GM12878 (cell line): ENCODE data around the gene ATP7A. TPM values are rescaled to one million over a fixed set of nuclear protein-coding genes. Genes with fewer than 3 reads are reported as not detected.

Experiments
- ATAC-seq: fragments of 200-7000 bp; cut with Tn5 transposase; 3 replicates; pipeline ENCODE4 v1.9.1; 2020; ENCODE audit warnings: mild to moderate bottlenecking, moderate library complexity
- BruUV-seq: library from RNA; stranded (reverse); fragments of 400-500 nt; replicated peaks from 2 replicates; lab custom pipeline; 2021; lab: Mats Ljungman, UMichigan
- CTCF ChIA-PET: fragments of 300-600 bp; sonication (Branson Sonifier 250); formaldehyde crosslinking; extraction: SDS; loops from one replicate; lab custom pipeline; 2021; ENCODE audit warnings: inconsistent platforms; lab: Yijun Ruan, JAX
- POLR2A ChIA-PET: fragments of 350-600 bp; formaldehyde crosslinking; extraction: SDS; loops from one replicate; lab custom pipeline; 2021; ENCODE audit warnings: inconsistent platforms; lab: Charles Lee
- RAD21 ChIA-PET: fragments of 300-600 bp; sonication (Branson Sonifier 250); formaldehyde crosslinking; loops from one replicate; lab custom pipeline; 2023; ENCODE audit warnings: antibody characterized with exemption; ENCODE audit not compliant: unreplicated experiment; lab: Charles Lee
- SMC1A ChIA-PET: fragments of 300-600 bp; sonication (Branson Sonifier 250); formaldehyde crosslinking; loops from one replicate; lab custom pipeline; 2023; ENCODE audit not compliant: unreplicated experiment, uncharacterized antibody; lab: Charles Lee
- DNase-seq: peaks from one replicate; pipeline ENCODE4 v3.0.0-alpha.2; 2011; ENCODE audit warnings: low read depth, low spot score
- FAIRE-seq: peaks from 3 replicates; lab custom pipeline; 2011; peaks lifted over from hg19 to GRCh38; lab: Jason Lieb, UNC
- H2AFZ ChIP-seq: 2 replicates; pipeline ENCODE4 v1.6.0; 2011; ENCODE audit warnings: low read depth, low read length, control low read depth; ENCODE audit not compliant: control insufficient read depth
- H3K27ac ChIP-seq: 2 replicates; pipeline ENCODE4 v1.5.1; 2011; ENCODE audit warnings: control low read depth; ENCODE audit not compliant: control insufficient read depth, insufficient read depth
- H3K27me3 ChIP-seq, 2 experiments: replicated peaks in 1 of 2; 2 replicates each; pipeline versions ENCODE4 v1.6.0 to v1.6.1; 2011; ENCODE audit warnings: low read length in 1 of 2; ENCODE audit not compliant: control insufficient read depth in 2 of 2, insufficient read depth in 2 of 2
- H3K36me3 ChIP-seq, 2 experiments: 2 replicates each; pipeline ENCODE4 v1.5.1; 2011; ENCODE audit warnings: low read length in 1 of 2; ENCODE audit not compliant: control insufficient read depth in 2 of 2, insufficient read depth in 2 of 2
- H3K4me1 ChIP-seq: 2 replicates; pipeline ENCODE4 v1.6.1; 2011; ENCODE audit warnings: mild to moderate bottlenecking, low read length, moderate library complexity, mixed read lengths; ENCODE audit not compliant: control insufficient read depth, insufficient read depth
- H3K4me2 ChIP-seq: 2 replicates; pipeline ENCODE4 v1.6.0; 2011; ENCODE audit warnings: control low read depth; ENCODE audit not compliant: control insufficient read depth, insufficient read depth
- H3K4me3 ChIP-seq: fragments of 200-600 bp; sonication (generic); 2 replicates; pipeline ENCODE4 v1.5.1; 2016
- H3K79me2 ChIP-seq: 2 replicates; pipeline ENCODE4 v1.6.0; 2011; ENCODE audit warnings: low read length; ENCODE audit not compliant: control insufficient read depth, insufficient read depth
- H3K9ac ChIP-seq: 2 replicates; pipeline ENCODE4 v1.8.0; 2011; ENCODE audit warnings: low read length, control low read depth, mixed read lengths; ENCODE audit not compliant: control insufficient read depth, insufficient read depth
- H3K9me3 ChIP-seq: replicated peaks from 3 replicates; pipeline ENCODE4 v1.5.1; 2011; ENCODE audit warnings: mild to moderate bottlenecking, low read length; ENCODE audit not compliant: control insufficient read depth, insufficient read depth
- H4K20me1 ChIP-seq: 2 replicates; pipeline ENCODE4 v1.6.0; 2011; ENCODE audit not compliant: control insufficient read depth, insufficient read depth
- BCL11A ChIP-seq: IDR thresholded peaks from 2 replicates; pipeline ENCODE4 v1.6.1; 2011; ENCODE audit warnings: low read depth, low read length
- CHD1 ChIP-seq: IDR thresholded peaks from 2 replicates; pipeline ENCODE4 v1.6.1; 2012; ENCODE audit warnings: low read depth, low read length, improper control_type of control experiment
- CHD2 ChIP-seq: IDR thresholded peaks from 2 replicates; pipeline ENCODE4 v1.6.1; 2011; ENCODE audit warnings: low read depth, low read length, improper control_type of control experiment, borderline replicate concordance
- CREB1 ChIP-seq: IDR thresholded peaks from 2 replicates; pipeline ENCODE4 v1.6.1; 2012; ENCODE audit warnings: low read depth, mild to moderate bottlenecking, inconsistent platforms
- EGR1 ChIP-seq, 2 experiments: IDR thresholded peaks; 1 replicate in 1 of 2; 2 replicates in 1 of 2; pipeline ENCODE4 v1.6.1; 2011 to 2012; ENCODE audit warnings: low read depth in 2 of 2, low read length in 2 of 2, borderline replicate concordance in 1 of 2, mild to moderate bottlenecking in 1 of 2, moderate library complexity in 1 of 2
- KAT2A ChIP-seq: conservative IDR thresholded peaks from 2 replicates; pipeline ENCODE4 v1.6.1; 2011; ENCODE audit warnings: low read depth, low read length; ENCODE audit not compliant: control insufficient read depth
- MEF2B ChIP-seq: fragments of 450-650 bp; IDR thresholded peaks from 2 replicates; pipeline ENCODE4 v1.6.1; 2018; ENCODE audit warnings: mild to moderate bottlenecking, moderate library complexity; ENCODE audit not compliant: partially characterized antibody, poor library complexity, severe bottlenecking
- MYB ChIP-seq: fragments of 150-350 bp; IDR thresholded peaks from 2 replicates; pipeline ENCODE4 v1.6.1; 2014; ENCODE audit warnings: mild to moderate bottlenecking, low read depth, low read length, borderline replicate concordance
- POLR2AphosphoS2 ChIP-seq: IDR thresholded peaks from 2 replicates; pipeline ENCODE4 v1.6.1; 2011; ENCODE audit warnings: low read depth, mild to moderate bottlenecking, low read length, improper control_type of control experiment, moderate library complexity
- RAD21 ChIP-seq: IDR thresholded peaks from 2 replicates; pipeline ENCODE4 v1.6.1; 2011; ENCODE audit warnings: mild to moderate bottlenecking, low read depth, low read length, moderate library complexity; ENCODE audit not compliant: insufficient read depth
- RFX5 ChIP-seq: IDR thresholded peaks from 2 replicates; pipeline ENCODE4 v1.6.1; 2011; ENCODE audit warnings: low read depth, low read length, improper control_type of control experiment
- SMARCA5 ChIP-seq: fragments of 450-650 bp; IDR thresholded peaks from 2 replicates; pipeline ENCODE4 v1.6.1; 2017; ENCODE audit warnings: mild to moderate bottlenecking
- SP1 ChIP-seq: IDR thresholded peaks from one replicate; pipeline ENCODE4 v1.6.1; 2011; ENCODE audit warnings: low read depth, low read length
- TAF1 ChIP-seq: IDR thresholded peaks from 2 replicates; pipeline ENCODE4 v1.6.1; 2011; ENCODE audit warnings: mild to moderate bottlenecking, low read depth, low read length, borderline replicate concordance
- TCF12 ChIP-seq: IDR thresholded peaks from 2 replicates; pipeline ENCODE4 v1.6.1; 2011; ENCODE audit warnings: low read depth, mild to moderate bottlenecking, low read length
- YY1 ChIP-seq: IDR thresholded peaks from 2 replicates; pipeline ENCODE4 v1.6.1; 2011; ENCODE audit warnings: low read depth, mild to moderate bottlenecking, low read length
- ZNF207 ChIP-seq: fragments of 450-650 bp; IDR thresholded peaks from 2 replicates; pipeline ENCODE4 v1.6.1; 2014; ENCODE audit warnings: antibody characterized with exemption, mild to moderate bottlenecking, borderline replicate concordance
- WGBS: methylation state at CpG from one replicate; pipeline ENCODE4 v1.1.6; 2016; ENCODE audit warnings: low lambda C conversion rate; ENCODE audit not compliant: insufficient replicate concordance, insufficient coverage; ENCODE audit errors: missing lambda C conversion rate; 5-methylcytosine and 5-hydroxymethylcytosine counted together
- in situ Hi-C: fragments of 300-500 bp; cut with MboI; formaldehyde crosslinking; loops from 9 replicates; pipeline ENCODE4 v1.14.3; 2018; ENCODE audit warnings: mixed read lengths
- intact Hi-C: fragments of 100-400 bp; cut with micrococcal nuclease; formaldehyde crosslinking; loops from one replicate; pipeline ENCODE4 v1.14.2; 2022; ENCODE audit not compliant: unreplicated experiment
- polyA plus RNA-seq, 11 experiments: library from polyadenylated mRNA; depleted of rRNA in 4 of 11; unstranded in 6 of 11; stranded (reverse) in 5 of 11; fragments of >200 nt; fragmentation: Nextera tagmentation in 4 of 11; fragmentation: Illumina TruSeq in 1 of 11; extraction: Ambion mirVana in 4 of 11; extraction: Trizol in 1 of 11; gene quantifications; 1 replicate in 1 of 11; 2 replicates in 10 of 11; pipeline versions ENCODE4 v1.2.1 to v1.2.3, GENCODE V29; 2011 to 2016; ENCODE audit warnings: inconsistent platforms in 2 of 11, missing spikeins in 2 of 11, low read depth in 1 of 11
- total RNA-seq, 4 experiments: library from RNA; depleted of rRNA in 3 of 4; stranded (reverse); fragments of >200 nt in 3 of 4; fragmentation: Illumina TruSeq in 1 of 4; extraction: Trizol in 1 of 4; gene quantifications; 2 replicates each; pipeline versions ENCODE4 v1.2.1 to v1.2.3, GENCODE V29; 2013 to 2021
- TF ChIP-seq, protein P1 (sequence below): fragments of 450-650 bp; IDR thresholded peaks from 2 replicates; pipeline ENCODE4 v1.6.1; 2016; ENCODE audit warnings: mild to moderate bottlenecking
- TF ChIP-seq, protein P2 (sequence below): fragments of 450-650 bp; IDR thresholded peaks from 2 replicates; pipeline ENCODE4 v1.6.1; 2014; ENCODE audit warnings: mild to moderate bottlenecking

ATP7A gene
- total and polyA plus RNA-seq, 10 of the 15 experiments (the other 5 are each of a cell fraction or from before 2014, with no cell fraction given) = 2.5 to 12.0 (median 7.6) TPM

DNA sequence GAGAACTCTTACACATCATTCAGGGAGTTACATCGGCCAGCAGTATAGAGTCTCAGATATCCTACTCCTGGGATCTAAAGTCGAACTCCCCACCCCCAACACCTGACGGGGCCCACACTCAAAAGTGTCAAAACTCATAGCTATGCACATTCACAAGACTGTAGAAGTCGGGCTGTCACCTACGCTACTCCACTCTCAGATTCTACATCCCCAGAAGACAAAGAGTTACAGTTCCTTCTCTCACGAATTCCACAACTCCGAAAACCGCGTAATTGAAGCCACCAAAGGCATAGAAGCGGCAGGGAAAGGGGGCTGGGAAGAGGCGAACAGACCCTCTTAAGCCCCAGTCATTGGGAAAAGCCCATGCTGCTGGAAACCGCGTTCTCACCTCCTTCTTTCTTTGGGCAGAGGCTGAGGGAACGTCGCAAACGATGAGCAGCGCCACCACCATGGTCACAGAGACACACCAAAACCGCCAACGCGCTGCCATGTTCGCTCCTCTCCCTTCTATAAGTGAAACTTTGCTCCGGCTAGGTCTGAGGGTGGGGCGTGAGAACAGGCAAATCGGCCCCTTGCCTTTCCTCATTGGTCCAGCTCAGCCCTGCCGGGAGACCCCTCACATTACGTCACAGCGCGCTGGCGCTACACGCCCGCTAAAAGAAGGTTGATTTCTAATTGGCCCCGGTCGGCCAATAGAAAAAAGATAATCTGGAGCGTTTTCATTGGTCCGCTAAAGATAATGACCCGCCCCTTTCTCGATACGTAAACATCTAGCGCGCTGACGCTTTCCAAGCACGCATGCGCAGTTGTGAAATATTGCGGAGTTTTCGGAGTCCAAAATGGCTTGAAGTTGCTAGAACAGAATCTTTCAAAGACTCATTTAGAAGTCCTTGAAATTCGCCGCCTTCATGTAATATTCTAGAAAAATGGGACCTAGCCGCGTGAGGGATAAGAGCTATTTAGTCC, 15.3 kb upstream of the ATP7A start, which contains the start of gene MAGT1:
Gene MAGT1 (minus strand): TSS at position 515 of the 966 bp plus-strand sequence. CDS start 25 bp downstream, at position 490.
- intact Hi-C loops (loop anchor here (5.0 kb wide), 3 partner anchors 113 to 1748 kb away; partner anchors contain the start of gene PGK1), in situ Hi-C loops (loop anchor here (5.0 kb wide), 1 partner anchor 207 kb away; the partner anchor contains the start of gene PGK1)
- H3K4me1 ChIP-seq = no peaks in the 10 kb centered on the region
- FAIRE-seq = peak; percentile 90
- DNase-seq = peak; percentile 90
- H3K4me2 ChIP-seq = peak within 1 kb of the TSS; percentile 42; the same call in 1 of the 2 replicates
- ChIA-PET SMC1A (interaction anchor here (0.6 to 2.0 kb wide), 4 partner anchors 18 to 130 kb away, joined by 3 to 5 read pairs (median 4); no protein-coding TSS in a partner anchor), RAD21 (interaction anchor here (1.1 to 1.3 kb wide), 2 partner anchors 130 to 1029 kb away, joined by 4 to 5 read pairs; no protein-coding TSS in a partner anchor), CTCF (interaction anchor here (0.8 to 2.3 kb wide), 5 partner anchors 9 to 197 kb away, joined by 3 to 11 read pairs (median 4); partner anchors contain the start of gene ATP7A), POLR2A (interaction anchor here (0.6 to 1.8 kb wide), 3 partner anchors 22 to 202 kb away, joined by 3 to 9 read pairs (median 3); no protein-coding TSS in a partner anchor)
- BruUV-seq = TSS peak; percentile 77
- no peaks in the 10 kb centered on the region for H3K27me3 ChIP-seq
- H2AFZ ChIP-seq = peak within 1 kb of the TSS; percentile 61
- peak; percentile 92 for ATAC-seq
- peaks cover 50% of the 10 kb centered on the region for H3K79me2 ChIP-seq
- WGBS = 25% methylated on average over 49 of the region's 49 CpGs
- H3K9ac ChIP-seq = peak within 1 kb of the TSS; percentile 78
- H3K36me3 ChIP-seq = no peaks in the 10 kb centered on the region
- peak within 1 kb of the TSS; percentile 83 for H3K27ac ChIP-seq
- H4K20me1 ChIP-seq = no peaks in the 10 kb centered on the region; the same call in 1 of the 2 replicates
- peak within 1 kb of the TSS; percentile 85 for H3K4me3 ChIP-seq
- no peaks in the 10 kb centered on the region; the same call in 2 of the 3 replicates for H3K9me3 ChIP-seq
- peak in 1 of 2 experiments; percentile 15; a peak in 1 of 3 replicates for TF ChIP-seq EGR1 (IDR thresholded peaks at IDR 0.05; ENCODE audit: borderline replicate concordance in 1 of 2, low read depth in 2 of 2, low read length in 2 of 2)
- TF ChIP-seq SP1 = peak; percentile 82
- TF ChIP-seq RFX5 = peak; percentile 85
- peak; percentile 85 for TF ChIP-seq YY1
- TF ChIP-seq MYB = no peak
- TF ChIP-seq POLR2AphosphoS2 = peak; percentile 53; the same call in 1 of the 2 replicates
- no peak for TF ChIP-seq BCL11A
- TF ChIP-seq CREB1 = peak; percentile 95
- 0 out of 2 replicates have a peak, but pooled peaks have one; percentile 73 for TF ChIP-seq SMARCA5
- TF ChIP-seq, protein P1, sequence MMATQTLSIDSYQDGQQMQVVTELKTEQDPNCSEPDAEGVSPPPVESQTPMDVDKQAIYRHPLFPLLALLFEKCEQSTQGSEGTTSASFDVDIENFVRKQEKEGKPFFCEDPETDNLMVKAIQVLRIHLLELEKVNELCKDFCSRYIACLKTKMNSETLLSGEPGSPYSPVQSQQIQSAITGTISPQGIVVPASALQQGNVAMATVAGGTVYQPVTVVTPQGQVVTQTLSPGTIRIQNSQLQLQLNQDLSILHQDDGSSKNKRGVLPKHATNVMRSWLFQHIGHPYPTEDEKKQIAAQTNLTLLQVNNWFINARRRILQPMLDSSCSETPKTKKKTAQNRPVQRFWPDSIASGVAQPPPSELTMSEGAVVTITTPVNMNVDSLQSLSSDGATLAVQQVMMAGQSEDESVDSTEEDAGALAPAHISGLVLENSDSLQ = peak; percentile 8; the same call in 1 of the 2 replicates
- TF ChIP-seq TAF1 = peak; percentile 96
- TF ChIP-seq MEF2B = peak; percentile 10
- TF ChIP-seq, protein P2, sequence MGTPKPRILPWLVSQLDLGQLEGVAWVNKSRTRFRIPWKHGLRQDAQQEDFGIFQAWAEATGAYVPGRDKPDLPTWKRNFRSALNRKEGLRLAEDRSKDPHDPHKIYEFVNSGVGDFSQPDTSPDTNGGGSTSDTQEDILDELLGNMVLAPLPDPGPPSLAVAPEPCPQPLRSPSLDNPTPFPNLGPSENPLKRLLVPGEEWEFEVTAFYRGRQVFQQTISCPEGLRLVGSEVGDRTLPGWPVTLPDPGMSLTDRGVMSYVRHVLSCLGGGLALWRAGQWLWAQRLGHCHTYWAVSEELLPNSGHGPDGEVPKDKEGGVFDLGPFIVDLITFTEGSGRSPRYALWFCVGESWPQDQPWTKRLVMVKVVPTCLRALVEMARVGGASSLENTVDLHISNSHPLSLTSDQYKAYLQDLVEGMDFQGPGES = peak; percentile 65; the same call in 1 of the 2 replicates
- TF ChIP-seq CHD2 = peak; percentile 38; the same call in 1 of the 2 replicates
- TF ChIP-seq ZNF207 = no peak
- TF ChIP-seq CHD1 = no peak
- no peak for TF ChIP-seq KAT2A
- TF ChIP-seq RAD21 = 0 out of 2 replicates have a peak, but pooled peaks have one; percentile 1
- peak; percentile 58; the same call in 1 of the 2 replicates for TF ChIP-seq TCF12
